H1 (cell line): ENCODE measurements around the gene SGMS1. TPM values are rescaled to one million over a fixed set of nuclear protein-coding genes. Genes with fewer than 3 reads are reported as not detected.

Experiments used
- CTCF ChIA-PET: fragments of 300-600 bp; sonication (Branson Sonifier 250); formaldehyde crosslinking; loops from one replicate; lab custom pipeline; 2021; ENCODE audit not compliant: partially characterized antibody; lab: Charles Lee
- POLR2A ChIA-PET: fragments of 300-600 bp; sonication (Branson Sonifier 250); formaldehyde crosslinking; loops from one replicate; lab custom pipeline; 2021; ENCODE audit warnings: inconsistent platforms; ENCODE audit not compliant: partially characterized antibody; lab: Charles Lee
- DNase-seq, 2 experiments: peaks; one replicate each; pipeline versions ENCODE4 v3.0.0 to v3.0.0-alpha.2; 2010 to 2022; ENCODE audit warnings: low spot score in 2 of 2, low read depth in 1 of 2, mixed read lengths in 1 of 2
- FAIRE-seq: peaks from 2 replicates; lab custom pipeline; 2011; peaks lifted over from hg19 to GRCh38; lab: Jason Lieb, UNC
- H2AFZ ChIP-seq: 2 replicates; pipeline ENCODE4 v1.8.1; 2012; ENCODE audit warnings: low read length, inconsistent platforms
- H2AK5ac ChIP-seq: 2 replicates; pipeline ENCODE4 v1.6.1; 2013; ENCODE audit warnings: low read depth, low read length
- H2BK120ac ChIP-seq: replicated peaks from 2 replicates; pipeline ENCODE3; 2013; ENCODE audit warnings: low read depth, low read length, inconsistent platforms
- H2BK12ac ChIP-seq: 2 replicates; pipeline ENCODE4 v1.6.1; 2013; ENCODE audit warnings: low read depth, low read length
- H2BK15ac ChIP-seq: 2 replicates; pipeline ENCODE4 v1.6.1; 2013; ENCODE audit warnings: low read length
- H2BK20ac ChIP-seq: 2 replicates; pipeline ENCODE4 v1.6.1; 2013; ENCODE audit warnings: low read length
- H2BK5ac ChIP-seq: 2 replicates; pipeline ENCODE4 v1.6.1; 2013; ENCODE audit warnings: low read depth, low read length
- H3K14ac ChIP-seq: 2 replicates; pipeline ENCODE4 v1.6.1; 2013; ENCODE audit warnings: inconsistent platforms; ENCODE audit not compliant: insufficient read length
- H3K18ac ChIP-seq: 2 replicates; pipeline ENCODE4 v1.6.1; 2013; ENCODE audit warnings: low read length; ENCODE audit errors: extremely low read depth
- H3K23ac ChIP-seq: 2 replicates; pipeline ENCODE4 v1.6.1; 2013; ENCODE audit warnings: inconsistent platforms; ENCODE audit not compliant: insufficient read length
- H3K23me2 ChIP-seq: 2 replicates; pipeline ENCODE4 v1.6.1; 2013; ENCODE audit warnings: low read depth, low read length
- H3K27ac ChIP-seq: 2 replicates; pipeline ENCODE4 v1.6.1; 2011; ENCODE audit warnings: low read depth, low read length, inconsistent platforms
- H3K27me3 ChIP-seq, 4 experiments: replicated peaks in 1 of 4; 1 replicate in 1 of 4; 2 replicates in 3 of 4; pipeline versions ENCODE4 v1.6.1 to v1.8.1; 2011 to 2013; ENCODE audit warnings: low read length in 3 of 4, mild to moderate bottlenecking in 3 of 4, inconsistent platforms in 2 of 4, mixed read lengths in 2 of 4, moderate library complexity in 1 of 4; ENCODE audit not compliant: control insufficient read depth in 3 of 4, insufficient read depth in 3 of 4; ENCODE audit errors: extremely low read depth in 1 of 4
- H3K36me3 ChIP-seq, 4 experiments: 2 replicates each; pipeline versions ENCODE4 v1.6.1 to v1.8.1; 2011 to 2013; ENCODE audit warnings: mild to moderate bottlenecking in 4 of 4, low read length in 3 of 4, moderate library complexity in 2 of 4, control low read depth in 1 of 4, inconsistent platforms in 1 of 4; ENCODE audit not compliant: insufficient read depth in 4 of 4, control insufficient read depth in 2 of 4
- H3K4ac ChIP-seq: replicated peaks from 2 replicates; pipeline ENCODE3; 2013; ENCODE audit warnings: low read length, low read depth, mixed read lengths, inconsistent platforms; ENCODE audit not compliant: insufficient read length
- H3K4me1 ChIP-seq, 4 experiments: replicated peaks in 1 of 4; 1 replicate in 1 of 4; 2 replicates in 3 of 4; pipeline versions ENCODE4 v1.6.1 to v1.8.1; 2011 to 2013; ENCODE audit warnings: low read length in 3 of 4, inconsistent platforms in 2 of 4, mixed read lengths in 1 of 4; ENCODE audit not compliant: insufficient read depth in 4 of 4, control insufficient read depth in 3 of 4
- H3K4me2 ChIP-seq, 2 experiments: 2 replicates each; pipeline versions ENCODE4 v1.6.1 to v1.8.1; 2011 to 2013; ENCODE audit warnings: low read depth in 2 of 2, low read length in 2 of 2, control low read depth in 1 of 2, inconsistent platforms in 1 of 2, mild to moderate bottlenecking in 1 of 2; ENCODE audit not compliant: insufficient read depth in 1 of 2
- H3K4me3 ChIP-seq, 4 experiments: fragments of 200-600, 300-600 bp in 1 of 4; sonication (generic), shearing (Covaris generic), sonication (Bioruptor Twin) in 1 of 4; 2 replicates each; pipeline versions ENCODE4 v1.5.1 to v1.8.1; 2011 to 2016; ENCODE audit warnings: low read length in 4 of 4, low read depth in 3 of 4, control low read depth in 2 of 4, inconsistent platforms in 2 of 4, mild to moderate bottlenecking in 2 of 4, mixed read lengths in 1 of 4, moderate library complexity in 1 of 4; ENCODE audit not compliant: insufficient read depth in 2 of 4; ENCODE audit errors: extremely low read depth in 1 of 4
- H3K56ac ChIP-seq: replicated peaks from 2 replicates; pipeline ENCODE3; 2013; ENCODE audit warnings: low read depth, mild to moderate bottlenecking, mixed read lengths, low read length, inconsistent platforms; ENCODE audit not compliant: insufficient read length
- H3K79me1 ChIP-seq: 2 replicates; pipeline ENCODE4 v1.6.1; 2013; ENCODE audit warnings: low read depth, low read length, control low read depth
- H3K79me2 ChIP-seq, 2 experiments: 2 replicates each; pipeline versions ENCODE4 v1.6.1 to v1.8.1; 2012 to 2013; ENCODE audit warnings: low read length in 2 of 2, mild to moderate bottlenecking in 2 of 2, inconsistent platforms in 1 of 2; ENCODE audit not compliant: insufficient read depth in 2 of 2, control insufficient read depth in 1 of 2
- H3K9ac ChIP-seq, 4 experiments: replicated peaks in 1 of 4; 1 replicate in 1 of 4; 2 replicates in 3 of 4; pipeline versions ENCODE4 v1.6.1 to v1.8.1; 2011 to 2013; ENCODE audit warnings: low read depth in 3 of 4, low read length in 3 of 4, control low read depth in 2 of 4, mild to moderate bottlenecking in 2 of 4, moderate library complexity in 2 of 4, inconsistent platforms in 1 of 4; ENCODE audit errors: extremely low read depth in 1 of 4
- H3K9me3 ChIP-seq, 2 experiments: 2 replicates each; pipeline versions ENCODE4 v1.6.1 to v1.8.1; 2012 to 2013; ENCODE audit warnings: mild to moderate bottlenecking in 2 of 2, moderate library complexity in 2 of 2, control low read depth in 1 of 2, inconsistent platforms in 1 of 2, low read depth in 1 of 2, low read length in 1 of 2, mixed read lengths in 1 of 2; ENCODE audit not compliant: insufficient read depth in 2 of 2
- H4K20me1 ChIP-seq, 2 experiments: replicated peaks in 1 of 2; 2 replicates each; pipeline versions ENCODE3 to v1.8.1; 2011 to 2013; ENCODE audit warnings: inconsistent platforms in 2 of 2, low read length in 2 of 2, mild to moderate bottlenecking in 1 of 2; ENCODE audit not compliant: insufficient read depth in 2 of 2, control insufficient read depth in 1 of 2
- H4K5ac ChIP-seq: 2 replicates; pipeline ENCODE4 v1.6.1; 2013; ENCODE audit warnings: low read length, low read depth, mixed read lengths, inconsistent platforms; ENCODE audit not compliant: insufficient read length
- H4K8ac ChIP-seq: 2 replicates; pipeline ENCODE4 v1.8.0; 2013; ENCODE audit warnings: mild to moderate bottlenecking, moderate library complexity, low read length, inconsistent platforms; ENCODE audit not compliant: insufficient read depth; ENCODE audit errors: extremely low read depth
- H4K91ac ChIP-seq: replicated peaks from 2 replicates; pipeline ENCODE3; 2013; ENCODE audit warnings: low read length, mixed read lengths, inconsistent platforms; ENCODE audit not compliant: insufficient read length
- RXRA ChIP-seq: IDR thresholded peaks from 2 replicates; pipeline ENCODE4 v1.6.1; 2011; ENCODE audit warnings: low read depth, mild to moderate bottlenecking, low read length, moderate library complexity; ENCODE audit not compliant: insufficient read depth
- WGBS, 2 experiments: shearing (Covaris generic) in 1 of 2; methylation state at CpG; one replicate each; pipeline versions ENCODE4 v1.1.6 to v1.1.7; 2013 to 2015; ENCODE audit warnings: low lambda C conversion rate in 2 of 2, mixed read lengths in 2 of 2, inconsistent platforms in 1 of 2, low coverage in 1 of 2, missing lambda C conversion rate in 1 of 2; ENCODE audit not compliant: insufficient replicate concordance in 2 of 2, insufficient coverage in 1 of 2, insufficient read length in 1 of 2; ENCODE audit errors: extremely low coverage in 1 of 2, missing lambda C conversion rate in 1 of 2; 5-methylcytosine and 5-hydroxymethylcytosine counted together
- polyA plus RNA-seq, 7 experiments: library from polyadenylated mRNA; depleted of rRNA in 3 of 7; stranded (reverse) in 5 of 7; unstranded in 2 of 7; fragments of >200 nt in 5 of 7; fragments of 200-250 nt in 2 of 7; gene quantifications; 1 replicate in 5 of 7; 2 replicates in 1 of 7; 4 replicates in 1 of 7; pipeline versions ENCODE4 v1.2.1 to v1.2.3, GENCODE V29; 2011 to 2013; ENCODE audit warnings: missing spikeins in 2 of 7, mixed read lengths in 2 of 7
- total RNA-seq: library from RNA; stranded (reverse); fragmentation: NEBNext Ultra II Directional; extraction: Animal tissue kit (Norgen Biotek cat#: 25700); gene quantifications from 2 replicates; pipeline ENCODE4 v1.2.1, GENCODE V29; 2021

Gene SGMS1
- total and polyA plus RNA-seq, 2 of the 8 experiments (the other 6 are each of a cell fraction or from before 2014, with no cell fraction given) = 6.0 to 15.6 TPM

DNA sequence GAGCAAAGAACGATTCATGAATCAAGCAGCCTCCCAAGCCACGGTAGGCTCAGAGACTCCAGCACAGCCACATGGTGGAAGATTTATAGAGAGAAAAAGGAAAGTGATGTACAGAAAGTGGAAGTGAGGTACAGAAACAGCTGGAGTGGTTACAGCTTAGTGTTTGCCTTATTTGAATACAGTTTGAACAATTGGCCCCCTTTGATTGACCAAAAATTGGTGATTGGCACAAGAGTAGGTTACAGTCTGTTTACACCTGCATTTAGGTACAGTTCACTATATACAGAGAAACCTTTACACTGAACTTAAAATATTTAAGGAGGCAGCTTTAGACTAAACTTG is 236.1 kb downstream of the SGMS1 start:
- POLR2A ChIA-PET = interaction anchor here (1.7 kb wide), 1 partner anchor 20 kb away, joined by 3 read pairs; no protein-coding TSS in a partner anchor
- TF ChIP-seq RXRA = no peak
- Histone ChIP-seq H3K27ac (no peak overlapping the region), H2AK5ac (no peak overlapping the region), H4K5ac (no peak overlapping the region), H2BK15ac (no peak overlapping the region), H3K79me1 (no peaks in the 10 kb centered on the region; the same call in 1 of the 2 replicates), H3K27me3 (no peaks in the 10 kb centered on the region), H3K56ac (no peak overlapping the region), H2AFZ (no peak overlapping the region), H3K18ac (no peak overlapping the region), H3K79me2 (peaks cover 0 to 3% of the 10 kb centered on the region in 2 experiments; a peak in 1 of 4 replicates), H3K9me3 (no peaks in the 10 kb centered on the region), H3K9ac (no peak overlapping the region), H2BK12ac (no peak overlapping the region), H2BK120ac (no peak overlapping the region), H3K4me3 (no peak overlapping the region), H3K36me3 (no peaks in the 10 kb centered on the region), H2BK5ac (no peak overlapping the region), H4K20me1 (no peaks in the 10 kb centered on the region), H3K4me1 (peaks cover 0 to 6% (median 2%) of the 10 kb centered on the region in 4 experiments; a peak in 6 of 7 replicates), H2BK20ac (no peak overlapping the region), H3K14ac (no peak overlapping the region), H3K23me2 (no peaks in the 10 kb centered on the region; the same call in 1 of the 2 replicates), H3K4ac (no peak overlapping the region), H4K8ac (no peak overlapping the region), H3K23ac (no peak overlapping the region), H4K91ac (no peak overlapping the region), H3K4me2 (no peak overlapping the region)
- no peak for DNase-seq
- 91% methylated on average over 2 of the region's 2 CpGs; no CpG with 5 or more reads in 1 of the 2 experiments for whole genome bisulfite sequencing, 2 experiments
- FAIRE-seq = no peak
- CTCF ChIA-PET = interaction anchor here (2.4 kb wide), 1 partner anchor 20 kb away, joined by 8 read pairs; no protein-coding TSS in a partner anchor
